ENCODE measurements around the gene LIN54. TPM values are rescaled to one million over a fixed set of nuclear protein-coding genes. Genes with fewer than 3 reads are reported as not detected.

Gene LIN54
- total and polyA plus RNA-seq, 2 of the 4 experiments (the other 2 are of a cell fraction) = 5.3 to 26.9 TPM

DNA sequence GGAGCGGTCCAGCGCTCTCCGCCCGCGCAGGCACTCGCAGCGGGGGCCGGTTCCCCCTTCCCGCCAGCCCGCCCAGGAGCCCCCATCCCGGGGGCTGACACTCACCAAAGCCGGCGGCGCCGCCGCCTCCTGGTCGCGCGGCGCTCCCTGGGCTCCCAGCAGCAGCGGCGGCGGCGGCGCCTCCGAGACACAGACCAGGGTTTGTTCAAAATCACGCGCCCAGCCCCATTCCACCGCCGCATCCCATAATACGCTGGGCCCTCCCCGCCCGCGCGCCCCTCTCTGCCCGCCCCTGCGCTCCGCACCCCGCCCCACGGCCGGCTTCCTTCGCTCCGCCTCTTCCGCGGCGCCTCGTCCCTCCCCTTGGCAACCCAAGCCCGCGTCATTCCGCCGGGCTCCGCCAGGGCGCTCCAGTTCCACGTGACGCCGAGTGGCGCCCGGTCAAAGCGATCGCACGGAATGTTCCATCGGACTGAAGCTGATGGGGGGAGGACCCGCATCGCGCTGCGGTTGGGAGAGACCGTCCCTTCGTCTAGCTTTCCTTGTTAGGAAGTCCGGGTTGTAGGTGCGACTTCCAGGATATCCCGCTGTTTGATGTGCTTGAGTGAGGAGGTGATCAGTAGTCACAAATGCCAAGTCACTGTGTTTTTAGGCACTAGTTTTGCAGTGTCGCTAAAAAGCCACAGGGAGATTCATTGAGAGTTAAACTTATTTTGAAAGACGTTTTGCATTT, 2.2 kb upstream of the LIN54 start:
- DNase-seq (peak; percentile 97), ATAC-seq (ENCODE audit: low read depth) (peak; percentile 95)
- Histone ChIP-seq H3K4ac (ENCODE audit: low read depth, low read length) (peak overlapping the region; percentile 66), H4K91ac (ENCODE audit: insufficient read depth, low read depth, low read length) (peak overlapping the region; percentile 84), H3K27me3 (ENCODE audit: control insufficient read depth, insufficient read depth, low read length) (no peaks in the 10 kb centered on the region), H3K27ac (ENCODE audit: insufficient read depth, low read length) (peak overlapping the region; percentile 75), H2BK15ac (ENCODE audit: low read depth, low read length) (peak overlapping the region; percentile 90), H3K79me1 (ENCODE audit: low read depth in 1 of 2, low read length in 2 of 2) (peaks cover 0 to 15% of the 10 kb centered on the region in 2 experiments; a peak in 2 of 4 replicates), H3K56ac (ENCODE audit: extremely low read depth, insufficient read depth, low read length) (peak overlapping the region; percentile 41), H3K4me2 (ENCODE audit: low read depth, low read length) (peak overlapping the region; percentile 83), H3K9me1 (ENCODE audit: insufficient read depth, low read length) (no peaks in the 10 kb centered on the region), H2AK9ac (replicated peaks; ENCODE audit: low read depth, low read length, poor library complexity) (peak overlapping the region; percentile 5), H3K9me3 (ENCODE audit: control insufficient read depth, insufficient read depth, low read length) (no peaks in the 10 kb centered on the region), H2BK120ac (ENCODE audit: low read depth, low read length) (peak overlapping the region; percentile 66), H3K14ac (replicated peaks; ENCODE audit: low read depth, low read length) (peak overlapping the region; percentile 74), H4K20me1 (ENCODE audit: insufficient read depth, low read length) (no peaks in the 10 kb centered on the region), H4K8ac (ENCODE audit: low read depth in 2 of 2, low read length in 2 of 2) (peak overlapping the region; percentile 65 to 92), H3K4me1 (ENCODE audit: control insufficient read depth, insufficient read depth, low read length) (no peaks in the 10 kb centered on the region; the same call in 1 of the 2 replicates), H3K23ac (ENCODE audit: low read depth, low read length) (peak overlapping the region; percentile 78), H4K5ac (ENCODE audit: low read depth, low read length) (peak overlapping the region; percentile 86), H3K9ac (ENCODE audit: low read depth, low read length) (peak overlapping the region; percentile 86), H2BK5ac (ENCODE audit: low read depth, low read length, poor library complexity, severe bottlenecking) (peak overlapping the region; percentile 66), H2BK20ac (ENCODE audit: low read depth, low read length) (peak overlapping the region; percentile 30; the same call in 1 of the 2 replicates), H2AK5ac (ENCODE audit: low read depth, low read length) (no peak overlapping the region), H2AFZ (replicated peaks; ENCODE audit: low read length, poor library complexity) (peak overlapping the region; percentile 91), H3K18ac (ENCODE audit: low read depth, low read length) (peak overlapping the region; percentile 95), H3K4me3 (ENCODE audit: insufficient read depth, low read depth, low read length) (peak overlapping the region; percentile 70), H3K36me3 (ENCODE audit: control insufficient read depth, insufficient read depth, low read length) (no peaks in the 10 kb centered on the region)
- in situ Hi-C loops (cut with MboI; ENCODE audit: low sequenced_read_pairs) = no loop called here
- dilution Hi-C loops (cut with HindIII; ENCODE audit: low sequenced_read_pairs, unreplicated experiment) = no loop called here
- CTCF ChIA-PET = interaction anchor here (0.9 to 1.0 kb wide), 3 partner anchors 10 to 131 kb away, joined by 3 to 4 read pairs (median 3); no protein-coding TSS in a partner anchor
- no TSS peak for BruUV-seq (replicated peaks)
- POLR2A ChIA-PET (ENCODE audit: unreplicated experiment) = interaction anchor here (1.2 kb wide), 1 partner anchor 22 kb away, joined by 7 read pairs; the partner anchor contains the start of gene COPS4
- 1% methylated on average over 27 of the region's 73 CpGs; no CpG with 5 or more reads in 1 of the 2 experiments for WGBS, 2 experiments (ENCODE audit: extremely low coverage in 2 of 2, insufficient read length in 1 of 2)
- intact Hi-C loops (cut with micrococcal nuclease) = loop anchor here (1.0 to 2.0 kb wide), 4 partner anchors 22 to 551 kb away; partner anchors contain the start of genes COPS4 and THAP9
- no peak for TF ChIP-seq MAFK (IDR thresholded peaks at IDR 0.05; ENCODE audit: low read depth, low read length)
- TF ChIP-seq FOS (IDR thresholded peaks at IDR 0.05; ENCODE audit: low read depth, low read length) = peak; percentile 31; the same call in 1 of the 2 replicates
- TF ChIP-seq, protein P1, sequence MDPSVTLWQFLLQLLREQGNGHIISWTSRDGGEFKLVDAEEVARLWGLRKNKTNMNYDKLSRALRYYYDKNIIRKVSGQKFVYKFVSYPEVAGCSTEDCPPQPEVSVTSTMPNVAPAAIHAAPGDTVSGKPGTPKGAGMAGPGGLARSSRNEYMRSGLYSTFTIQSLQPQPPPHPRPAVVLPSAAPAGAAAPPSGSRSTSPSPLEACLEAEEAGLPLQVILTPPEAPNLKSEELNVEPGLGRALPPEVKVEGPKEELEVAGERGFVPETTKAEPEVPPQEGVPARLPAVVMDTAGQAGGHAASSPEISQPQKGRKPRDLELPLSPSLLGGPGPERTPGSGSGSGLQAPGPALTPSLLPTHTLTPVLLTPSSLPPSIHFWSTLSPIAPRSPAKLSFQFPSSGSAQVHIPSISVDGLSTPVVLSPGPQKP (IDR thresholded peaks at IDR 0.05; ENCODE audit: borderline replicate concordance, low read depth, low read length) = no peak
- TF ChIP-seq, protein P2, sequence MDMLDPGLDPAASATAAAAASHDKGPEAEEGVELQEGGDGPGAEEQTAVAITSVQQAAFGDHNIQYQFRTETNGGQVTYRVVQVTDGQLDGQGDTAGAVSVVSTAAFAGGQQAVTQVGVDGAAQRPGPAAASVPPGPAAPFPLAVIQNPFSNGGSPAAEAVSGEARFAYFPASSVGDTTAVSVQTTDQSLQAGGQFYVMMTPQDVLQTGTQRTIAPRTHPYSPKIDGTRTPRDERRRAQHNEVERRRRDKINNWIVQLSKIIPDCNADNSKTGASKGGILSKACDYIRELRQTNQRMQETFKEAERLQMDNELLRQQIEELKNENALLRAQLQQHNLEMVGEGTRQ (IDR thresholded peaks at IDR 0.05; ENCODE audit: low read depth, low read length) = peak; percentile 93
- peak; percentile 68 for TF ChIP-seq POLR2A (IDR thresholded peaks at IDR 0.05; ENCODE audit: low read depth, low read length)
- TF ChIP-seq NFE2L2 (IDR thresholded peaks at IDR 0.05; ENCODE audit: low read depth, low read length) = peak; percentile 32; the same call in 1 of the 2 replicates
- peak; percentile 98 for TF ChIP-seq BHLHE40 (IDR thresholded peaks at IDR 0.05; ENCODE audit: low read depth, low read length)
- TF ChIP-seq CHD1 (IDR thresholded peaks at IDR 0.05; ENCODE audit: low read depth, low read length) = peak; percentile 99; the same call in 1 of the 2 replicates
- TF ChIP-seq, protein P3, sequence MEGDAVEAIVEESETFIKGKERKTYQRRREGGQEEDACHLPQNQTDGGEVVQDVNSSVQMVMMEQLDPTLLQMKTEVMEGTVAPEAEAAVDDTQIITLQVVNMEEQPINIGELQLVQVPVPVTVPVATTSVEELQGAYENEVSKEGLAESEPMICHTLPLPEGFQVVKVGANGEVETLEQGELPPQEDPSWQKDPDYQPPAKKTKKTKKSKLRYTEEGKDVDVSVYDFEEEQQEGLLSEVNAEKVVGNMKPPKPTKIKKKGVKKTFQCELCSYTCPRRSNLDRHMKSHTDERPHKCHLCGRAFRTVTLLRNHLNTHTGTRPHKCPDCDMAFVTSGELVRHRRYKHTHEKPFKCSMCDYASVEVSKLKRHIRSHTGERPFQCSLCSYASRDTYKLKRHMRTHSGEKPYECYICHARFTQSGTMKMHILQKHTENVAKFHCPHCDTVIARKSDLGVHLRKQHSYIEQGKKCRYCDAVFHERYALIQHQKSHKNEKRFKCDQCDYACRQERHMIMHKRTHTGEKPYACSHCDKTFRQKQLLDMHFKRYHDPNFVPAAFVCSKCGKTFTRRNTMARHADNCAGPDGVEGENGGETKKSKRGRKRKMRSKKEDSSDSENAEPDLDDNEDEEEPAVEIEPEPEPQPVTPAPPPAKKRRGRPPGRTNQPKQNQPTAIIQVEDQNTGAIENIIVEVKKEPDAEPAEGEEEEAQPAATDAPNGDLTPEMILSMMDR (conservative IDR thresholded peaks at IDR 0.05; ENCODE audit: low read depth, low read length) = peak; percentile 52
- peak; percentile 86 for TF ChIP-seq MXI1 (IDR thresholded peaks at IDR 0.05; ENCODE audit: borderline replicate concordance, low read depth, low read length)
- no peak for TF ChIP-seq RCOR1 (IDR thresholded peaks at IDR 0.05; ENCODE audit: insufficient replicate concordance, low read length)
- peak; percentile 83; the same call in 1 of the 2 replicates for TF ChIP-seq MAZ (IDR thresholded peaks at IDR 0.05; ENCODE audit: borderline replicate concordance, low read depth, low read length)
- TF ChIP-seq CEBPB (IDR thresholded peaks at IDR 0.05; ENCODE audit: low read depth, low read length) = no peak

All from IMR-90 (cell line).